HG03521 (cell line): ENCODE measurements around the gene RAPGEF2.
"Not testable (repeated sequence)": the region's sequence is repeated elsewhere in the genome, so short reads cannot be mapped to it uniquely, and the experiment has no call there.

ENCODE experiments used
- ATAC-seq: cut with Tn5 transposase; IDR thresholded peaks from one replicate; pipeline ENCODE4 v1.9.1; 2021; ENCODE audit warnings: mild to moderate bottlenecking, moderate library complexity; ENCODE audit not compliant: unreplicated experiment

Gene RAPGEF2

GRCh38 chr4:159298502-159298901 is 195.6 kb downstream of the RAPGEF2 start:
- peak; percentile 70 for ATAC-seq

- ATAC-seq, result no peak
Measured at GRCh38 chr4:159303435-159303834, 200.6 kb downstream of the RAPGEF2 start.

GRCh38 chr4:159305129-159305528 is 202.2 kb downstream of the RAPGEF2 start:
- ATAC-seq, result no peak

- ATAC-seq, result no peak
Measured at GRCh38 chr4:159307929-159308328, 205.1 kb downstream of the RAPGEF2 start.

- ATAC-seq, result no peak
Measured at GRCh38 chr4:159308566-159309340, 205.9 kb downstream of the RAPGEF2 start.

- no peak for ATAC-seq
Measured at GRCh38 chr4:159312236-159312635, 209.4 kb downstream of the RAPGEF2 start.

GRCh38 chr4:159315879-159316278 is 213.0 kb downstream of the RAPGEF2 start:
- ATAC-seq, result not testable (repeated sequence)

GRCh38 chr4:159317203-159317602 is 214.3 kb downstream of the RAPGEF2 start:
- no peak for ATAC-seq

- ATAC-seq, result no peak
Measured at GRCh38 chr4:159319027-159319426, 216.1 kb downstream of the RAPGEF2 start.

- no peak for ATAC-seq
Measured at GRCh38 chr4:159326480-159326879, 223.6 kb downstream of the RAPGEF2 start.

- ATAC-seq, result no peak
Measured at GRCh38 chr4:159328766-159329165, 225.9 kb downstream of the RAPGEF2 start.

GRCh38 chr4:159334461-159334860 is 231.6 kb downstream of the RAPGEF2 start:
- ATAC-seq, result no peak

GRCh38 chr4:159337041-159337440 is 234.2 kb downstream of the RAPGEF2 start:
- ATAC-seq, result no peak

- ATAC-seq, result no peak
Measured at GRCh38 chr4:159341522-159341921, 238.6 kb downstream of the RAPGEF2 start.

GRCh38 chr4:159342374-159342773 is 239.5 kb downstream of the RAPGEF2 start:
- no peak for ATAC-seq

GRCh38 chr4:159343116-159343515 is 240.2 kb downstream of the RAPGEF2 start:
- ATAC-seq, result no peak

GRCh38 chr4:159344877-159345276 is 242.0 kb downstream of the RAPGEF2 start:
- ATAC-seq, result no peak

- ATAC-seq, result no peak
Measured at GRCh38 chr4:159346681-159347080, 243.8 kb downstream of the RAPGEF2 start.

- ATAC-seq, result no peak
Measured at GRCh38 chr4:159347813-159348212, 244.9 kb downstream of the RAPGEF2 start.

GRCh38 chr4:159349332-159349731 is 246.5 kb downstream of the RAPGEF2 start:
- no peak for ATAC-seq

GRCh38 chr4:159352609-159353008 is 249.7 kb downstream of the RAPGEF2 start:
- no peak for ATAC-seq

GRCh38 chr4:159353422-159354116 is 250.7 kb downstream of the RAPGEF2 start:
- ATAC-seq, result no peak
